ENCODE data around the gene CCDC15. TPM values are rescaled to one million over a fixed set of nuclear protein-coding genes. Genes with fewer than 3 reads are reported as not detected.

The CCDC15 gene
- total and polyA plus RNA-seq, 2 of the 4 experiments (the other 2 are of a cell fraction), result 1.1 to 2.0 TPM

- Histone ChIP-seq H3K4me3 (ENCODE audit: insufficient read depth, low read depth, low read length) (no peak overlapping the region), H3K4me2 (ENCODE audit: low read depth, low read length) (no peak overlapping the region), H3K79me1 (ENCODE audit: low read depth in 1 of 2, low read length in 2 of 2) (no peaks in the 10 kb centered on the region; a peak in 1 of 4 replicates), H4K91ac (ENCODE audit: insufficient read depth, low read depth, low read length) (no peak overlapping the region; the same call in 1 of the 2 replicates), H3K36me3 (ENCODE audit: control insufficient read depth, insufficient read depth, low read length) (no peaks in the 10 kb centered on the region), H3K23ac (ENCODE audit: low read depth, low read length) (no peak overlapping the region), H4K8ac (ENCODE audit: low read depth in 2 of 2, low read length in 2 of 2) (no peak overlapping the region), H3K4me1 (ENCODE audit: control insufficient read depth, insufficient read depth, low read length) (peaks cover 15% of the 10 kb centered on the region), H2AK9ac (replicated peaks; ENCODE audit: low read depth, low read length, poor library complexity) (peak overlapping the region; percentile 23), H3K27ac (ENCODE audit: insufficient read depth, low read length) (no peak overlapping the region), H3K9ac (ENCODE audit: low read depth, low read length) (no peak overlapping the region), H2AFZ (replicated peaks; ENCODE audit: low read length, poor library complexity) (no peak overlapping the region), H3K18ac (ENCODE audit: low read depth, low read length) (no peak overlapping the region), H2BK5ac (ENCODE audit: low read depth, low read length, poor library complexity, severe bottlenecking) (no peak overlapping the region), H3K56ac (ENCODE audit: extremely low read depth, insufficient read depth, low read length) (no peak overlapping the region), H3K4ac (ENCODE audit: low read depth, low read length) (no peak overlapping the region), H2BK120ac (ENCODE audit: low read depth, low read length) (no peak overlapping the region), H2BK15ac (ENCODE audit: low read depth, low read length) (no peak overlapping the region), H4K5ac (ENCODE audit: low read depth, low read length) (no peak overlapping the region), H3K9me3 (ENCODE audit: control insufficient read depth, insufficient read depth, low read length) (no peaks in the 10 kb centered on the region), H3K9me1 (ENCODE audit: insufficient read depth, low read length) (peaks cover 18% of the 10 kb centered on the region), H2BK20ac (ENCODE audit: low read depth, low read length) (no peak overlapping the region), H3K27me3 (ENCODE audit: control insufficient read depth, insufficient read depth, low read length) (no peaks in the 10 kb centered on the region), H4K20me1 (ENCODE audit: insufficient read depth, low read length) (no peaks in the 10 kb centered on the region), H2AK5ac (ENCODE audit: low read depth, low read length) (no peak overlapping the region), H3K14ac (replicated peaks; ENCODE audit: low read depth, low read length) (no peak overlapping the region)
- POLR2A ChIA-PET (ENCODE audit: unreplicated experiment), result no interaction called here
- in situ Hi-C loops (cut with MboI; ENCODE audit: low sequenced_read_pairs), result no loop called here
- dilution Hi-C loops (cut with HindIII; ENCODE audit: low sequenced_read_pairs, unreplicated experiment), result no loop called here
- no peak for TF ChIP-seq CTCF (conservative IDR thresholded peaks at IDR 0.05; ENCODE audit: low read depth, low read length)
- no peak for TF ChIP-seq CEBPB (IDR thresholded peaks at IDR 0.05; ENCODE audit: low read depth, low read length)
- TF ChIP-seq RAD21 (IDR thresholded peaks at IDR 0.05; ENCODE audit: low read length), result no peak
- no peak for TF ChIP-seq POLR2A (IDR thresholded peaks at IDR 0.05; ENCODE audit: low read depth, low read length)
- TF ChIP-seq BHLHE40 (IDR thresholded peaks at IDR 0.05; ENCODE audit: low read depth, low read length), result no peak
- no peak for TF ChIP-seq FOS (IDR thresholded peaks at IDR 0.05; ENCODE audit: low read depth, low read length)
- no peak for TF ChIP-seq NFE2L2 (IDR thresholded peaks at IDR 0.05; ENCODE audit: low read depth, low read length)
- no peak for TF ChIP-seq USF2 (IDR thresholded peaks at IDR 0.05; ENCODE audit: low read depth, low read length)
- TF ChIP-seq RFX5 (IDR thresholded peaks at IDR 0.05; ENCODE audit: low read depth, low read length), result no peak
- no peak for TF ChIP-seq CHD1 (IDR thresholded peaks at IDR 0.05; ENCODE audit: low read depth, low read length)
- TF ChIP-seq RCOR1 (IDR thresholded peaks at IDR 0.05; ENCODE audit: insufficient replicate concordance, low read length), result no peak
- no peak for TF ChIP-seq MAZ (IDR thresholded peaks at IDR 0.05; ENCODE audit: borderline replicate concordance, low read depth, low read length)
- TF ChIP-seq MAFK (IDR thresholded peaks at IDR 0.05; ENCODE audit: low read depth, low read length), result no peak
- no peak for TF ChIP-seq SMC3 (IDR thresholded peaks at IDR 0.05; ENCODE audit: low read depth, low read length)
- TF ChIP-seq ELK1 (IDR thresholded peaks at IDR 0.05; ENCODE audit: borderline replicate concordance, low read depth, low read length), result no peak
- TF ChIP-seq MXI1 (IDR thresholded peaks at IDR 0.05; ENCODE audit: borderline replicate concordance, low read depth, low read length), result no peak
- BruUV-seq (replicated peaks), result no TSS peak
- ATAC-seq (ENCODE audit: low read depth) (no peak), DNase-seq (no peak)
- CTCF ChIA-PET, result interaction anchor here (0.7 kb wide), 1 partner anchor 1784 kb away, joined by 5 read pairs; no protein-coding TSS in a partner anchor
- intact Hi-C loops (cut with micrococcal nuclease), result no loop called here
- no CpG with 5 or more reads among the region's 2 CpGs for WGBS, 2 experiments (ENCODE audit: extremely low coverage in 2 of 2, insufficient read length in 1 of 2)
Measured at GRCh38 chr11:125088123-125088522, 134.1 kb downstream of the CCDC15 start.

Measured in IMR-90 (cell line).